ENCODE results near the gene DEPDC1B. TPM values are rescaled to one million over a fixed set of nuclear protein-coding genes. Genes with fewer than 3 reads are reported as not detected.
"Not testable (repeated sequence)": the region's sequence is repeated elsewhere in the genome, so short reads cannot be mapped to it uniquely, and the experiment has no call there.

DEPDC1B gene
- total RNA-seq, 2 experiments from 2014 or later, result 34.2 to 40.3 TPM

DNA sequence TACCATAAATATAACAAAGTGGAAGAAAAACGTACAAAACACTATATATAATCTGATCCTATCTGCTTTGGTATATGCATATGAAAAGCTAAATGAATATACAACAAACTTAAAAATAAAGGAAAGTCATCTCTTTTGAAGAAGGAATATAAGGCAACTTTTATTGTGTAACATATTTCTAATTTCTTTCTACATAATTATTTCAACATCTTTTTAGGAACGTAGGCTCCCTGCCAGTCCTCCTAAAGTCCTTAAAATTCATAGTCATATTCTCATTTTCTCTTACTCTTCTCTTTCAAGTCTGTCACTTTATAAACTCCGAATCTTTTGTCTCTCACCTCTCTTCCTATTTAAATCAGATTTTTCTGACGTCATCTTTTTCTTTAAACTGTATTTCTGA is 9.6 kb downstream of the DEPDC1B start:
- Mint-ChIP-seq H3K36me3 (ENCODE audit: low read depth) (peaks cover 17% of the 10 kb centered on the region), H3K27me3 (no peaks in the 10 kb centered on the region), H3K9me3 (ENCODE audit: low read depth) (no peaks in the 10 kb centered on the region), H3K27ac (no peak overlapping the region), H3K4me1 (no peaks in the 10 kb centered on the region), H3K4me3 (no peak overlapping the region)
- intact Hi-C loops (cut with DNase I, micrococcal nuclease), result loop anchor here in 1 of 2 experiments (10.0 kb wide), 1 partner anchor 1656 kb away; no protein-coding TSS in a partner anchor
- no peak for ATAC-seq
- POLR2A ChIA-PET, result no interaction called here
- CTCF ChIA-PET, result no interaction called here
- DNase-seq, result no peak

DNA sequence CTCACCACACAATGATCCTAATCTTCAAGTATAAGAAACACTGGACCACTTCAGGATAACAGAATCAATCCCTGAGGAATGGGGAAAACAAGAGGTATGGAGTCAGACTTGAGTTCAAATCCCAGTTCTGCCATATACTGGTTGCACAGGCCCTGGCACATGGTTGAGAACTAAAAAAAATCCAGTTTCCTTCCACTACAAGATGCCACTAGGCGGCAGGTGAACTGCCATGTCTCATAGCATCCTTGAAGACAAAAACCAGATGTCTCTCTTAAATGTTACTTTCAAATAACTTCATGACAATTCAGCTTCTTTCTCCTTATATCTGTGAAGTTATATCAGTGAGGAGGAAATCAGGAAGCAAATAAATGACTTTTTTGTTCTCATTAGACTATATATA is 11.0 kb downstream of the DEPDC1B start:
- intact Hi-C loops (cut with DNase I, micrococcal nuclease), result no loop called here
- no peak for ATAC-seq
- Mint-ChIP-seq H3K27me3 (no peaks in the 10 kb centered on the region), H3K27ac (no peak overlapping the region), H3K9me3 (ENCODE audit: low read depth) (no peaks in the 10 kb centered on the region), H3K4me3 (no peak overlapping the region), H3K36me3 (ENCODE audit: low read depth) (peaks cover 17% of the 10 kb centered on the region), H3K4me1 (no peaks in the 10 kb centered on the region)
- ChIA-PET POLR2A (no interaction called here), CTCF (interaction anchor here (1.1 to 2.4 kb wide), 2 partner anchors 8 to 11 kb away, joined by 4 to 14 read pairs; no protein-coding TSS in a partner anchor)
- no peak for DNase-seq

DNA sequence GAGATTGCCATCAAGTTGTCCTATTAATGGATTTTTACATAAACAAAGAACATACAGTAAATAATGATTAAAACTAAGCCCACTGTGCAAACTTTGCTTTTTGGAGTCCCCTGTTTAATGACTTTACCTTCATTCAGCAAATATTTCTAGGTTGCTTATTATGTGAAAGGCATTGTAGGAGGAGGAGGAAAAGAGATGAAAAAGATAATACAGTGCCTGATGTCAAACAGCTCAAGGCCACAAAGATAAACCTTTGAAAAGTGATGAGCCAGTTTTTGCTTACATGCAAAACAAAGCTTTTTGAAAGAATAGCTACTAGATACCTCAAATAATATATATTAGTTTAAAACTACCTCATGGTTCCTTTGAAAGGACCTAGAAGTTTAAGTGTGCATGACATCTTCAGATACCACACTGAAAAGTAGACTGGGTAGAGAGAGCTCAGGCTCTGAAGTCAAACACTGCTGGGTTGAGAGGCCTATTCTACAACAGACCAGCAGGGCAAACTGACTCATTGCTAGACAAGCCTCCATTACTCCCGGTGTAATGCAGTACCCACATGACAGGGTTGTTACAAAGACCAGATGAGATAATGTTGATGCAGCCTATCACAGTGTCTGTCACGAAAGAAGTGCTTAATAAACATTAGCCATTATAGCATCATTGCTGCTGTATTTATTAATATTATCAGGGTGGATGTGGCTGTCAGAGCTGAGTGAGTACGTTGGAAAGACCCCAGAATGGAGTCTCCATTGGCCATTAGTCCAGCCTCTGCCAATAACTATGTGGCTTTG is 11.8 kb downstream of the DEPDC1B start:
- POLR2A ChIA-PET, result no interaction called here

DNA sequence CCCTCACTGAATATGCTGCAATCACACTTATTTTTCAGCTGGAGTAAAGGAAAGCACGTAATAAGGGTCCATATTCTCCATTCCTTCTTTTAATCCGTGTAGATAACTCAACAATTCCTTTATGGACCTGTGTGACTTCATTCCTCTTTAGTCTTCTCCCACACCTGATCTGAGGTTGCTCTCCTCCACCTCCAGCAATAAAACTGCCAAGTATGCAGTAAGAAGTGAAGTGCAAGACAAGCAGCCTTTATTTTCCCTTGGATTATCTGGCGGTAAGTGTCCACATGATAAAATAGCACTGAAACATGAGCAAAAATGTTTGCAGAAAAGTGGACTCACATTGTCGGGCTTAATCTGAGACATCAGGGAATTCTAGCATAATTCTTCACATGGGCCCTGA is 13.8 kb downstream of the DEPDC1B start:
- POLR2A ChIA-PET, result no interaction called here
- no peaks in the 10 kb centered on the region for H3K9me3 Mint-ChIP-seq (ENCODE audit: low read depth)

More for the DNA sequence above, 11.8 kb downstream of the DEPDC1B start:
- no peak overlapping the region for H3K4me3 Mint-ChIP-seq
- no peaks in the 10 kb centered on the region for H3K27me3 Mint-ChIP-seq
- CTCF ChIA-PET, result interaction anchor here (1.0 to 2.4 kb wide), 3 partner anchors 9 to 17 kb away, joined by 3 to 14 read pairs (median 4); no protein-coding TSS in a partner anchor
- peaks cover 18% of the 10 kb centered on the region for H3K36me3 Mint-ChIP-seq (ENCODE audit: low read depth)
- intact Hi-C loops (cut with DNase I, micrococcal nuclease), result no loop called here
- H3K4me1 Mint-ChIP-seq, result peaks cover 2% of the 10 kb centered on the region
- ATAC-seq, result peak; percentile 86
- no peaks in the 10 kb centered on the region for H3K9me3 Mint-ChIP-seq (ENCODE audit: low read depth)
- no peak for DNase-seq
- H3K27ac Mint-ChIP-seq, result no peak overlapping the region

DNA sequence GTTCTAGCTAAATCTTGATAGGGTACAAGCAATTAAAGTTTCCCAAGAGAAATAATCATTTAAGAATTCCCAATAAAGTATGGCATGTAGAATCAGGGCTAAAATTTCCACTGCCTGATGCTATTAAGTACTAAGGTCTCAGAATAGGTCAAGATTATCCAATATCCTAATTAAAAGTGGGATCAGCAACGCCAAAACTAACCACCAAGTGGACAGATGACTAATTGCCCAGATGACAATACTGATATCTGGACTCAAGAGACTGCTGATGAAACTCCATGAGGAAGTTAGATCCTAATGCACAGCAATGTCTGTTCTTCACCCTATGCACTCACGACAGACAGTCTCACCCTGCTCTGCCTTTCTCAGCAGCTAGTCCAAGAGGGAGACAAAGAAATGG is 14.3 kb downstream of the DEPDC1B start:
- Mint-ChIP-seq H3K36me3 (ENCODE audit: low read depth) (peaks cover 29% of the 10 kb centered on the region), H3K4me1 (peaks cover 2% of the 10 kb centered on the region), H3K27me3 (no peaks in the 10 kb centered on the region), H3K4me3 (no peak overlapping the region), H3K9me3 (ENCODE audit: low read depth) (no peaks in the 10 kb centered on the region), H3K27ac (no peak overlapping the region)
- no peak for DNase-seq
- ATAC-seq, result no peak
- intact Hi-C loops (cut with DNase I, micrococcal nuclease), result no loop called here
- POLR2A ChIA-PET, result no interaction called here
- CTCF ChIA-PET, result no interaction called here

More for the DNA sequence above, 13.8 kb downstream of the DEPDC1B start:
- ATAC-seq (no peak), DNase-seq (no peak)
- H3K36me3 Mint-ChIP-seq (ENCODE audit: low read depth), result peaks cover 29% of the 10 kb centered on the region
- no peak overlapping the region for H3K27ac Mint-ChIP-seq
- H3K4me1 Mint-ChIP-seq, result peaks cover 2% of the 10 kb centered on the region
- CTCF ChIA-PET, result interaction anchor here (0.7 to 0.9 kb wide), 2 partner anchors 18 to 506 kb away, joined by 4 to 5 read pairs; no protein-coding TSS in a partner anchor
- H3K4me3 Mint-ChIP-seq, result no peak overlapping the region
- intact Hi-C loops (cut with DNase I, micrococcal nuclease), result no loop called here
- H3K27me3 Mint-ChIP-seq, result no peaks in the 10 kb centered on the region

DNA sequence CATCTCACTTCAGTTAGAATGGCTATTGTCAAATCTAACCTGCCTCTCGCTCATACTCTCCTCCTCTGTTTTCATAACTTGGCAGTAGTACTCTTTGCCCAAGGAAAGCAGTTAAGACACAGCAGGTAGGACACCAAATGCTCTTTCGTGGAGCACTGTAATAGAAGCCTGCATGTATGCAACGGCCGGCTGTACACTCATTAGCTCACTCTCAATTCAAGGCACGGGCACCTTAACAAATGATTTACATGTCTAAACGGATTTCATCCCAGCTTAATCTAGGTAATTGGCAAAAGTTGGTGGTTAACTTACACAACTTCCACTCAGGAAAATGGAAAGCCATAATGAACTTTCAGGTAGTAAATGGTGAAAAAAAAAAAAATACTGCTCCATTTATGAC is 14.9 kb downstream of the DEPDC1B start:
- intact Hi-C loops (cut with DNase I, micrococcal nuclease), result no loop called here
- ATAC-seq, result no peak
- H3K9me3 Mint-ChIP-seq (ENCODE audit: low read depth), result no peaks in the 10 kb centered on the region
- ChIA-PET CTCF (interaction anchor here (1.3 kb wide), 1 partner anchor 14 kb away, joined by 5 read pairs; the partner anchor contains the start of gene DEPDC1B), POLR2A (no interaction called here)
- DNase-seq, result no peak
- no peaks in the 10 kb centered on the region for H3K27me3 Mint-ChIP-seq
- peaks cover 29% of the 10 kb centered on the region for H3K36me3 Mint-ChIP-seq (ENCODE audit: low read depth)
- peaks cover 2% of the 10 kb centered on the region for H3K4me1 Mint-ChIP-seq
- H3K4me3 Mint-ChIP-seq, result no peak overlapping the region
- H3K27ac Mint-ChIP-seq, result no peak overlapping the region

DNA sequence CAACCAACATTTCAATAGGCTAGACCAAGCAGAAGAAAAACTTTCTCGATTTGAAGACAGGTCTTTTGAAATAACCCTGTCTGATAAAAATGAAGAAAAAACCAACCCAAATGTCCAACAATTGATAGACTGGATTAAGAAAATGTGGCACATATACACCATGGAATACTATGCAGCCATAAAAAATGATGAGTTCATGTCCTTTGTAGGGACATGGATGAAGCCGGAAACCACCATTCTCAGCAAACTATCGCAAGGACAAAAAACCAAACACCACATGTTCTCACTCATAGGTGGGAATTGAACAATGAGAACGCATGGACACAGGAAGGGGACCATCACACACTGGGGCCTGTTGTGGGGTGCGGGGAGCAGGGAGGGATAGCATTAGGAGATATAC is 18.0 kb downstream of the DEPDC1B start:
- H3K4me3 Mint-ChIP-seq; H3K27me3 Mint-ChIP-seq; H3K9me3 Mint-ChIP-seq (ENCODE audit: low read depth); CTCF ChIA-PET; H3K27ac Mint-ChIP-seq; intact Hi-C loops (cut with DNase I, micrococcal nuclease); POLR2A ChIA-PET; ATAC-seq; DNase-seq; H3K4me1 Mint-ChIP-seq: not testable (repeated sequence)
- H3K36me3 Mint-ChIP-seq (ENCODE audit: low read depth), result peaks cover 29% of the 10 kb centered on the region

DNA sequence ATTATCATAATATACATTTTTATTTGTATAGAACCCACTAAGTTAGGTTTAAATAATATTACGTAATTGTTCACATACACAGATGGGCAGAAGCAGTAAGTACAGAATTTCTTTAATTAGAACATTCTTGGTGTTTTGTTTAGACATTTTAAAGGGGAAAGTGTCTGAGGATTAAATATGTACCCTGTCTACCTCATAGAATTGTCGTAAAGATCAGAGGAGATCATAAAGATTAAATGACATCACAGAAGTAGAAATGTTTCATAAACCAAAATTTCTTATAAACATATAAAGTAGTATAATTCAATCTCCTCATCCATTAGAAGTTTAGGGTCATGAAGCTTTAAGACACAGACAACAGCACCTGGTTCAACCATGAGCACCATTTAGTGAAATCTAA is 20.1 kb downstream of the DEPDC1B start:
- CTCF ChIA-PET, result no interaction called here
- Mint-ChIP-seq H3K9me3 (ENCODE audit: low read depth) (no peaks in the 10 kb centered on the region), H3K36me3 (ENCODE audit: low read depth) (peaks cover 17% of the 10 kb centered on the region), H3K27ac (no peak overlapping the region), H3K4me1 (peaks cover 2% of the 10 kb centered on the region), H3K4me3 (no peak overlapping the region), H3K27me3 (no peaks in the 10 kb centered on the region)
- ATAC-seq, result no peak
- intact Hi-C loops (cut with DNase I, micrococcal nuclease), result loop anchor here (5.0 to 10.0 kb wide), 3 partner anchors 202 to 267 kb away; partner anchors contain the start of genes ERCC8 (in 2 of the 2) and NDUFAF2 (in 2 of the 2)
- DNase-seq, result no peak
- POLR2A ChIA-PET, result no interaction called here

DNA sequence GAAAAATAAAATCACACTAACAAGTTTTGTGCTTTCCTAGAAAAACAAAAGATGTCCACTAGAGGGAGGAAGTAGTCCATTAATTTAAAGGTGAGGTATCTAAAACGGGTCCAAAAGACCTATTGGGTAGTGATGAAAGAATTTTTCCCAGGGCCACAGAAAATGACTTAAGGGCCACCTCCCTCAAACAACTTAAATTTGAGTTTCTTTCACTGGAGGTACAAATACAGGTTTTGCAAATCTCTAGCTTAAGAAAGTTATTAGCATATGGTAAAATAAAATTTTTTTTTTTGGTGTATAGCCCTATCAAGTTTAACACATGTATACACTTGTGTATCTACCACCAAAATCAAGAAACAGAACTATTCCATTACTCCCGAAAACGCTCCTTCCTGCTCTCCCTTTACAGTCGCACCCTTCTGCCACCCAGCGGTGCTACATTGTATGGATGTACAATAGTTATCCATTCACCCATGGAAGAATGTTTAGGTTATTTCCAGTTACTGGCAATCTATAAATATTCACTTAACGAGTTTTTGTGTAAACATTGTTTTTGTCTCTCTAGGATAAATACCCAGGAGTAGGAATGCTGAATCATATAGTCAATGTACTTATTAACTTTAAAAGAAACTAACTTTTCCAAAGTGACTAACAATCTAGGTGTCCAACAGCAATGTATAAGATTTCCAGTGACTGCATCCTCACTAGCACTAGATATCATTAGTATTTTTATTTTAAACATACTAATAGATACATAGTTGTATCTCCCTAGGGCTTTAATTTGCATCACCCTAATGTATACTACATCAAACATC is 21.9 kb downstream of the DEPDC1B start:
- DNase-seq (no peak), ATAC-seq (peak; percentile 42)
- Mint-ChIP-seq H3K4me1 (no peaks in the 10 kb centered on the region), H3K27ac (no peak overlapping the region), H3K4me3 (no peak overlapping the region), H3K27me3 (no peaks in the 10 kb centered on the region), H3K9me3 (ENCODE audit: low read depth) (no peaks in the 10 kb centered on the region), H3K36me3 (ENCODE audit: low read depth) (peaks cover 12% of the 10 kb centered on the region)
- intact Hi-C loops (cut with DNase I, micrococcal nuclease), result loop anchor here (1.0 to 10.0 kb wide), 4 partner anchors 166 to 269 kb away; partner anchors contain the start of genes ERCC8 (in 2 of the 2), NDUFAF2 (in 2 of the 2) and ELOVL7 (in 1 of the 2)
- ChIA-PET CTCF (interaction anchor here (0.7 to 2.2 kb wide), 7 partner anchors 9 to 1799 kb away, joined by 3 to 14 read pairs (median 3); partner anchors contain the start of genes DEPDC1B, ERCC8 and NDUFAF2), POLR2A (no interaction called here)

DNA sequence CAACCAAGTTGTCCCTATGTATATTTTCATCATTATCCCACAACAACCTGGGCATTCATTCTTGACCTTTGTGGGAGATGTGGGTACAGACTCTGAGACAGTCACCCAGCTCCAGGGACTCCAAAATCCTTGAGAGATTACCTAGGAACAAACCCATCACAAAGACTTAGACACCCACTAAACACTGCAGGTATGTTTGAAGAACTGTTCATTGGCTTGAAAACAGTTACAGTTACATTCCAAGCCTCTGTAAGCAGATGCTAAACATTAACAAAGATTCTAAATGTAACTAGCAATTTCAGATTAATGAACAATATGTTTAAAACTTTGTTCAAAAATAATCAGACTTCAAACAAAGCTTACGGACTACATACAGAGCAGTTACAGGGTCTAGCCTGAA is 24.7 kb downstream of the DEPDC1B start:
- Mint-ChIP-seq H3K36me3 (ENCODE audit: low read depth) (no peaks in the 10 kb centered on the region), H3K4me3 (no peak overlapping the region), H3K4me1 (no peaks in the 10 kb centered on the region), H3K9me3 (ENCODE audit: low read depth) (no peaks in the 10 kb centered on the region), H3K27me3 (no peaks in the 10 kb centered on the region), H3K27ac (no peak overlapping the region)
- ATAC-seq, result no peak
- CTCF ChIA-PET, result interaction anchor here (0.6 kb wide), 1 partner anchor 878 kb away, joined by 6 read pairs; no protein-coding TSS in a partner anchor
- intact Hi-C loops (cut with DNase I, micrococcal nuclease), result loop anchor here (5.0 to 10.0 kb wide), 3 partner anchors 207 to 272 kb away; partner anchors contain the start of genes ERCC8 (in 2 of the 2) and NDUFAF2 (in 2 of the 2)
- POLR2A ChIA-PET, result no interaction called here
- DNase-seq, result no peak
